PFSK-1 (cell line): ENCODE measurements around the gene DAW1.

ENCODE experiments used
- POLR2AphosphoS5 ChIP-seq: IDR thresholded peaks from 2 replicates; pipeline ENCODE4 v1.6.1; 2012; ENCODE audit warnings: low read depth, mild to moderate bottlenecking, control low read depth, low read length, moderate library complexity
- REST ChIP-seq, 2 experiments: IDR thresholded peaks; 2 replicates each; pipeline versions ENCODE4 v1.6.1 to v1.8.0; 2011 to 2012; ENCODE audit warnings: low read depth in 2 of 2, low read length in 2 of 2, control low read depth in 1 of 2, inconsistent platforms in 1 of 2, mild to moderate bottlenecking in 1 of 2, moderate library complexity in 1 of 2; ENCODE audit not compliant: insufficient read depth in 1 of 2
- SIN3A ChIP-seq: IDR thresholded peaks from 2 replicates; pipeline ENCODE4 v1.6.1; 2012; ENCODE audit warnings: mild to moderate bottlenecking, low read length, moderate library complexity, borderline replicate concordance; ENCODE audit not compliant: insufficient read depth
- TAF1 ChIP-seq: IDR thresholded peaks from 2 replicates; pipeline ENCODE4 v1.6.1; 2012; ENCODE audit warnings: low read length, control low read depth, borderline replicate concordance; ENCODE audit not compliant: insufficient read depth

- TF ChIP-seq REST (IDR thresholded peaks at IDR 0.05; ENCODE audit: insufficient read depth in 1 of 2, low read depth in 2 of 2, low read length in 2 of 2) (no peak), TAF1 (no peak), SIN3A (no peak), POLR2AphosphoS5 (no peak)
Measured at GRCh38 chr2:227903381-227903780, 31.9 kb downstream of the DAW1 start.
